ENCODE results near the gene UBE2D4.
"Not testable (repeated sequence)": the region's sequence is repeated elsewhere in the genome, so short reads cannot be mapped to it uniquely, and the experiment has no call there.

Gene UBE2D4

DNA sequence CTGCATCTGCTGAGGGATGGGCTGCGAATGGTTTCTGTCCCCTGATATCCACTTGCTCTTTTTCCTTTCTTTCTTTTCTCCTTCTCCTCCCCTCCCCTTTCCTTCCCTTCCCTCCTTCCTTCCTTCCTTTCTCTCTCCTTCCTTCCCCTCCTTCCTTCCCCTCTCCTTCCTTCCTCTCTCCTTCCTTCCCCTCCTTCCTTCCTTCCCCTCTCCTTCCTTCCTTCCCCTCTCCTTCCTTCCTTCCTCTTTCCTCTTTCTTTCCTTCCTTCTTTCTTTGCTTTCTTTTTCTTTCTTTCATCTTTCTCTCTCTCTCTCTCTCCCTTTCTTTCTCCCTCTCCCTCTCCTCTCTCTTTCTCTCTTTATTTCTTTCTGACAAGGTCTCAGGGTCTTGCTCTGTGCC is 51.3 kb downstream of the UBE2D4 start:
- TF ChIP-seq, protein P1, sequence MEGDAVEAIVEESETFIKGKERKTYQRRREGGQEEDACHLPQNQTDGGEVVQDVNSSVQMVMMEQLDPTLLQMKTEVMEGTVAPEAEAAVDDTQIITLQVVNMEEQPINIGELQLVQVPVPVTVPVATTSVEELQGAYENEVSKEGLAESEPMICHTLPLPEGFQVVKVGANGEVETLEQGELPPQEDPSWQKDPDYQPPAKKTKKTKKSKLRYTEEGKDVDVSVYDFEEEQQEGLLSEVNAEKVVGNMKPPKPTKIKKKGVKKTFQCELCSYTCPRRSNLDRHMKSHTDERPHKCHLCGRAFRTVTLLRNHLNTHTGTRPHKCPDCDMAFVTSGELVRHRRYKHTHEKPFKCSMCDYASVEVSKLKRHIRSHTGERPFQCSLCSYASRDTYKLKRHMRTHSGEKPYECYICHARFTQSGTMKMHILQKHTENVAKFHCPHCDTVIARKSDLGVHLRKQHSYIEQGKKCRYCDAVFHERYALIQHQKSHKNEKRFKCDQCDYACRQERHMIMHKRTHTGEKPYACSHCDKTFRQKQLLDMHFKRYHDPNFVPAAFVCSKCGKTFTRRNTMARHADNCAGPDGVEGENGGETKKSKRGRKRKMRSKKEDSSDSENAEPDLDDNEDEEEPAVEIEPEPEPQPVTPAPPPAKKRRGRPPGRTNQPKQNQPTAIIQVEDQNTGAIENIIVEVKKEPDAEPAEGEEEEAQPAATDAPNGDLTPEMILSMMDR (IDR thresholded peaks at IDR 0.05; ENCODE audit: low read depth, low read length), result no peak
- H3K4me3 ChIP-seq (ENCODE audit: low read depth, low read length), result no peak overlapping the region

DNA sequence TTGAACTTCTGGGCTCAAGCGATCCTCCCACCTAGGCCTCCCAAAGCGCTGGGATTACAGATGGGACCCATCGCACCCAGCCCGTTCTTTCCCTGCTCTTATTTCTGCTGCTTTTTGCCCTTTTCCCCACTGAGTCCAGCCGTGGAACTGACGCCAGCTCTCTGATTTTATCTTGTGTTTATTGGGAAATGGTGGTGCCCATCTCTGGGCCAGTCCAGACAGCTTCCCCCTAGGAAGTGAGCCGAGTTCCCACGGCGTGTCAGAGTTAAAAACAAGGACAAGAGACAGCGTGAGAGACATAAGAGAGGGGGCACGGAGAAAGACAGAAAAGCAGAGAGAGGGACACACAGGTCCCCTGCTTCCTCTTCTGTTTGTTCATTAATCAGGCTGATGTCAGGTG is 51.9 kb downstream of the UBE2D4 start:
- not testable (repeated sequence) for H3K4me3 ChIP-seq (ENCODE audit: low read depth, low read length)

DNA sequence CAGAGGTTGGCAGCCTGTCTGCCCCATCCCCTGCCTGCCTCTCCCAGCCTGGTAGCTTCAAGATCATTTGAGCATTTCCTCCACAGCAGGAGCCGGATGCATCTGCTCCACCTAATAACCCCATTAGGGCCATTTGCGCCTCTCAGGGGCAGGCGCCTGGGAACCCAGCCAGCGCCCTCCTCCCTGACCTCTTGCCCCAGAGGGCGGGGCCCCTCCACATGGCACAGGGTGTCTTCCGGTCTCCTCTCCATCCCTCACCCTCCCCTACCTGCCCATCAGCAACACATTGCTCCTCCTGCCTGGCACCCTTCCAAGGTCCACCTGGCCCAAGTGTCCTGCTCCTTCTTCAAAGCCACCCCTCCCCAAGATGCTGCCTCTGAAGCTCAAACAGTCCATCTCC is 56.6 kb downstream of the UBE2D4 start:
- not testable (repeated sequence) for H3K4me3 ChIP-seq (ENCODE audit: low read depth, low read length)

DNA sequence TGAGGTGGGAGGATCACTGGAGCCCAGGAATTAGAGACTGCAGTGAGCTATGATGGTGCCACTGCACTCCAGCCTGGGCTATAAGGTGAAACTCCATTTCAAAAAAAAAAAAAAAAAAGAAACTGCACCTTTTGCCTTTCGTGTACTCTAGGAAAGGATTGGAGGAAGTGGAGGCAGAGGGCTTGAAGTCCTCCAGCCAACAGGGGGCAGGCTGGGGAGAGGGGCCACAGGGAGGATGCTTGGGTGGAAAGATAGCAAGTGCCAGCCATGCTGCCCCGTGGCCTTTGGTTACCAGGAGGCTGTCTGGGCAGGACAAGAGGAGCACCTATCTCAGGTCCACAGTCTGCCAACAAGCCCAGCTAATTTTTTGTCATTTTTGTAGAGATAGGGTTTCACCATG is 57.5 kb downstream of the UBE2D4 start:
- H3K4me3 ChIP-seq (ENCODE audit: low read depth, low read length), result not testable (repeated sequence)

DNA sequence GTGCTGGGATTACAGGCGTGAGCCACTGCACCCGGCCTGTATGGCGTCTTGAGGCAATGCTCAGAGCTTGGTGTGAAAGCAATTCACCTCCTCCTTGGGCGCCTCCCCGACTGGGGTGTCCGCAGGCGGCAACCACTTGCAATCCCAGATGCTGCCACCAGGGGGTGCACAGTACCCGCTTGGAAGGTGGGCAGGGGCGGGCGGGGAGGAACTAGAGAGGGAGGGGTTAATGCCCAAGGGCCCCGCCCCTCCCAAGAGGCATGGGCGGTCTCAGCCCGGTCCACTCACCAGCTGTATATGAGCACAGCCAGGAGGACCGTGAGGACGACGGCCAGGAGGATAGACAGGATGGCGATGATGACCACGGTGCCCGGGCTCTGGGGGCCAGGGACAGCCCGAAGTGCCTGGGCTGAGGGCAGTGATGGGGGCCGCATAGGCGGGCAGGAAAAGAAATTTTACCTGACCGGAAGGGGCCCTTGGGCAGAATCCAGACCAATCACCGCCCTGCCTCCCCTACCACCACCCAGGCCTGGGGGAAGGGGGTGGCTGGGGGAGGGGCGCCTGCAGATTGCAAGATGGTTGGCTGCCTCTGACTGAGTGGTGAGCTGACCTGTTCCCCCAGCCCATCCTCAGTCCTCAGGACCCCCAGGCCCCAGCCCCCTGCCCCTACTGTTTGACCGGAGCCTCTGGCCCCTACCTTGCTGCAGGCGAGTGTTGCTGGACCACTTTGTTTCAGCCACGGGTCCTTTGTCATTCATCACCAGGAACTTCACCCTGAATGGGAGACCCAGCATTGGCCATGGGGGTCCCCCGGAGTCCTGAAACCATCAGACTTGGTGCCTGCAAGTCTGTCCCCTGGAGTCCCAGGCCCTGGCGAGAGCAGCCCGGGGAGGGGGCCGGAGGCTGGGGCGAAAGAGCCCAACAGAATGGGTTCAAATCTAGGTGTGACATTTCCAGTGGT is 59.9 kb downstream of the UBE2D4 start:
- not testable (repeated sequence) for H3K4me3 ChIP-seq (ENCODE audit: low read depth, low read length)
- TF ChIP-seq, protein P1 (IDR thresholded peaks at IDR 0.05; ENCODE audit: low read depth, low read length), result peak; percentile 25; the same call in 1 of the 2 replicates

DNA sequence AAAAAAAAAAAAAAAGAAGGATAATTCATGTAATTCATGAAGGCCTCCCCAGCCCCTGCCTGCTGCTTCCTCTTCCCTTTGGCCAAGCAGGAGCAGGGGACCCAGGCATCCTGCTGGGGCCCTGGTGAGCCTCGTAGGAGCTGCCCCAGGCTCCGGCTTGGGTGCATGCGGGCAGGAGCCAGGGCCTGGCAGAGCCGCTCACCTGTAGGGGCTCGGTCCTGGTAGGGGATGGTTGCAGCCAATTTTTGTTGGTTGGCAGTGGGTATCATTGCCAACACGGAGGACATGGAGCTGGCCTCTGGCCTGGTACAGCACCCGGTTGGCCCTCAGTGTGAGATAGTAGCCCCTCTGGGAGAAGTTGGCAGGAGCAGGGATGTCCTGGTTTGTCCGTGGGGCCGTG is 61.2 kb downstream of the UBE2D4 start:
- not testable (repeated sequence) for H3K4me3 ChIP-seq (ENCODE audit: low read depth, low read length)

DNA sequence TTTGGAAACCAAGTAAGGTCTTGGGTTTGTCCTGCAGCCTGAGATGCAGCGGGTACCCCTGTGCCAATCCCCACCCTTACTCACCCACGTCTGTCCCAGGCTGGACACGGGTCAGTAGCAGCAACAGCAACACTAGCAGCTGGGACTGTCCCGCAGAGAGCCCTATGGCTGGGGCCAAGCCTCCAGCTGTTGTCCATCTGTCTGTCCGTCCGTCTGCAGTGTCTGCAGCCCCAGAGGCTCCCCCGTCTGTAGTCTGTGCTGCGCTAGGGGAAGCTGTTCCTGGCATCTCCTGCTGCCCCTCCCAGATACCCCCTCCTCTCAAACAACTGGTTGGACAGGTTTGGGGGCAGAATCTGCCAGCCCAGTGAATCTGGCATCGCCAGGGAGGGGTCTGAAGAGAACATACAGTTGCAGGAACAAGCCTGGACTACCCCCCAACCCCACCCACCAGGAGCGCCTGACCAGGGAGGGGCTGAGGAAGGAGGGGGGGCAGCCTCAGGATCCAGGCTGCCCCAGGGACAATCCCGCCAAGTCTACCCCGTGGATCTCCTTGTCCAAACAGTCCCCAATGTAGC is 63.9 kb downstream of the UBE2D4 start:
- H3K4me3 ChIP-seq (ENCODE audit: low read depth, low read length), result not testable (repeated sequence)

DNA sequence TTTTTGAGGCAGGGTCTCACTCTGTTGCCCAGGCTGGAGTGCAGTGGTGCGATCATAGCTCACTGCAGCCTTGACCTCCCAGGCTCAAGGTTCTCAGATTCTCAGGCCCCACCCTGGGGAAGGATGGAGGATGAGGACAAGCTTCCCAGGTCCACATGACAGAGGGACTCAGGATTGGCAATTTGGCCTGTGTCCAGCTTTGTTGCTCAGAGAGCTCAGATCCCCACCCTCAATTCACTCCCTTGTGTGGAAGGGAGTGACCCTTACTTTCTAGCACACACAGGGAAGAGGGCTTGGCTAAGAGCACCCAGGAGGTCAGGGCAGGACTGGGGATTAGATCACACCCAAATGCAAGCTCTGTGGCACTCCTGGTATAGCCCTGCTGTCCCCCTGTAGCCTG is 64.6 kb downstream of the UBE2D4 start:
- H3K4me3 ChIP-seq (ENCODE audit: low read depth, low read length), result not testable (repeated sequence)

DNA sequence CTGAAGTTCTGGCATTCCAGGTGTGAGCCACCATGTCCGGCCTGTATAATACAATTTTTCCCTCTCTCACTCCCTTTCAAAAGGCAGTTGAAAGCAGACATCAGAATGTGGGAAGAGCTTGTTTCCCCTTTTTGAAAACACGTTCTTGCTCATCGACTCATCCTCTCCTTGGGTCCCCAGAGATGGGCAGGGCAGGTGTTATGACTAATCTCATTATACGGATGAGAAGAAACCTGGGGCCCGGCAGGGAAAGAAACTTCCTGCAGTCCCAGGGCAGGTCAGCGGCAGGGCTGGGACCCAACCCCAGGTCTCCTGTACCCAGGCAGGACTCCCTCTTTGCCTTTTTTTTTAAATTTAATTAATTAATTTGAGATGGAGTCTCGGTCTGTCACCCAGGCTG is 66.7 kb downstream of the UBE2D4 start:
- not testable (repeated sequence) for H3K4me3 ChIP-seq (ENCODE audit: low read depth, low read length)

DNA sequence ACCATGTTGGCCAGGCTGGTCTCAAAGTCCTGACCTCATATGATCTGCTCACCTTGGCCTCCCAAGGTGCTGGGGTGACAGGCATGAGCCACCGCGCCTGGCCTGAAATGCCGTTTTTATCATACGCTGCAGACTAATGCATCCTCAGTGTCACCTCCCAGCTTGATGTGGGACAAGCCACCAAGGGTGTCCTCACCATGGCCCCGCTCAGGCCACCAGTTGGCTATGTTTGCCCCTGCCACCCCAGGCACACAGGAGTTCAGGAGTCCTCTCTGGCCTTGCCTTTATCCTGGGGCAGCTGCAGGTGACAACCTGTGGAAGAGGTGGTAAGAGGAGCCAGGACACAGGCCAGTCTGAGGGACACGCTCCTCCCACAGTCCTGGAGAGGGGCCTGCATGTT is 68.4 kb downstream of the UBE2D4 start:
- not testable (repeated sequence) for H3K4me3 ChIP-seq (ENCODE audit: low read depth, low read length)

DNA sequence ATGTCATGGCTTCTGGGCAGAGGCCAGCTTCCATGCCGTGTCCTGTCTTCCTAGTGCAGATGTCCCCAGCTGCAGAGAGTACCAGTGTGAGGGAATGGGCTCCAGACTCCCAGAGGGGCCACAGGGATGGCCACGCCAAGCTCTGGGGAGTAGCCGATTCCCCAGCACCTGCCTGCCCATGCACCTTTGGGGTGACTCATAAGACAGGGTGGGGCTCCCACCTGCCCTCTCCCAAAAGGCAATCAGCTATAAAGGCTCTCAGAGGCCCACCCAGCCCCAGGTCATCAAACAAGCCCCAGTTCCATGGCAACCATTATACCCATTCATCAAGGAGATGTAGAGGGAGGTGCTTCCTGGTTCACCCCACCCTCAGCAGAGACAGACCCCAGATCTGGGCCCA is 71.3 kb downstream of the UBE2D4 start, which contains the start of gene SPDYE1:
TSS of gene SPDYE1 (plus strand) at position 366 of the 400 bp plus-strand sequence. CDS start 2,053 bp downstream, outside the sequence.
- H3K4me3 ChIP-seq (ENCODE audit: low read depth, low read length), result not testable (repeated sequence)

Data from WI38 (cell line).